Liver (tissue), 9 donors: ENCODE data around the gene GNAS-AS1. TPM values are rescaled to one million over a fixed set of nuclear protein-coding genes. Genes with fewer than 3 reads are reported as not detected.
"Not testable (repeated sequence)": the region's sequence is repeated elsewhere in the genome, so short reads cannot be mapped to it uniquely, and the experiment has no call there.

Source experiments
- DNase-seq: peaks from one replicate; pipeline ENCODE4 v3.0.0-alpha.2; 2017; ENCODE audit warnings: low spot score
- H3K27ac ChIP-seq, 2 donors: one replicate each; pipeline ENCODE4 v1.7.0; 2013; ENCODE audit warnings: inconsistent platforms in 2 of 2, low read length in 2 of 2, control low read depth in 1 of 2, low read depth in 1 of 2, mild to moderate bottlenecking in 1 of 2
- H3K27me3 ChIP-seq, 4 donors: one replicate each; pipeline versions ENCODE4 v1.6.1 to v1.7.0; 2013; ENCODE audit warnings: low read length in 3 of 4, inconsistent platforms in 1 of 4, mild to moderate bottlenecking in 1 of 4, moderate library complexity in 1 of 4; ENCODE audit not compliant: control insufficient read depth in 4 of 4, insufficient read depth in 4 of 4
- H3K36me3 ChIP-seq, 4 donors: one replicate each; pipeline versions ENCODE4 v1.6.1 to v1.7.0; 2013; ENCODE audit warnings: low read length in 3 of 4, mild to moderate bottlenecking in 3 of 4, low read depth in 1 of 4, moderate library complexity in 1 of 4; ENCODE audit not compliant: control insufficient read depth in 4 of 4, insufficient read depth in 3 of 4
- H3K4me1 ChIP-seq, 4 donors: one replicate each; pipeline versions ENCODE4 v1.6.1 to v1.7.0; 2013; ENCODE audit warnings: low read length in 3 of 4, mild to moderate bottlenecking in 3 of 4, moderate library complexity in 1 of 4; ENCODE audit not compliant: control insufficient read depth in 4 of 4, insufficient read depth in 4 of 4
- H3K4me3 ChIP-seq, 3 donors: one replicate each; pipeline versions ENCODE4 v1.6.1 to v1.7.0; 2013; ENCODE audit warnings: low read length in 3 of 3, control low read depth in 1 of 3, low read depth in 1 of 3, mild to moderate bottlenecking in 1 of 3
- H3K9ac ChIP-seq, 2 donors: one replicate each; pipeline ENCODE4 v1.7.0; 2013; ENCODE audit warnings: low read length in 2 of 2, mild to moderate bottlenecking in 2 of 2, moderate library complexity in 2 of 2, control low read depth in 1 of 2, low read depth in 1 of 2
- H3K9me3 ChIP-seq, 4 donors: one replicate each; pipeline versions ENCODE4 v1.6.1 to v1.7.0; 2013; ENCODE audit warnings: low read length in 3 of 4; ENCODE audit not compliant: control insufficient read depth in 4 of 4
- FOXA2 ChIP-seq: IDR thresholded peaks from 2 replicates; pipeline ENCODE4 v1.6.1; 2016; ENCODE audit warnings: antibody characterized with exemption
- GABPA ChIP-seq, 2 donors: IDR thresholded peaks in 1 of 2; conservative IDR thresholded peaks in 1 of 2; 2 replicates each; pipeline ENCODE4 v1.6.1; 2016; ENCODE audit warnings: antibody characterized with exemption in 2 of 2, mild to moderate bottlenecking in 1 of 2, moderate library complexity in 1 of 2
- HNF4A ChIP-seq, 2 donors: conservative IDR thresholded peaks; 2 replicates each; pipeline ENCODE4 v1.6.1; 2016; ENCODE audit warnings: antibody characterized with exemption in 2 of 2, mild to moderate bottlenecking in 2 of 2
- HNF4G ChIP-seq: IDR thresholded peaks from 2 replicates; pipeline ENCODE4 v1.6.1; 2016; ENCODE audit warnings: antibody characterized with exemption
- JUND ChIP-seq, 2 donors: IDR thresholded peaks; 2 replicates each; pipeline ENCODE4 v1.6.1; 2016; ENCODE audit warnings: antibody characterized with exemption in 2 of 2
- NR2F2 ChIP-seq: IDR thresholded peaks from 2 replicates; pipeline ENCODE4 v1.6.1; 2016; ENCODE audit warnings: antibody characterized with exemption
- RAD21 ChIP-seq, 2 donors: IDR thresholded peaks; 2 replicates each; pipeline ENCODE4 v1.6.1; 2016; ENCODE audit warnings: antibody characterized with exemption in 2 of 2, mild to moderate bottlenecking in 2 of 2
- RXRA ChIP-seq, 2 donors: IDR thresholded peaks; 2 replicates each; pipeline ENCODE4 v1.6.1; 2017 to 2018; ENCODE audit warnings: antibody characterized with exemption in 2 of 2, mild to moderate bottlenecking in 1 of 2
- SP1 ChIP-seq: IDR thresholded peaks from 2 replicates; pipeline ENCODE4 v1.6.1; 2018; ENCODE audit warnings: antibody characterized with exemption, mild to moderate bottlenecking
- TAF1 ChIP-seq: conservative IDR thresholded peaks from 2 replicates; pipeline ENCODE4 v1.6.1; 2016; ENCODE audit warnings: antibody characterized with exemption, mild to moderate bottlenecking
- YY1 ChIP-seq: IDR thresholded peaks from 2 replicates; pipeline ENCODE4 v1.6.1; 2016; ENCODE audit warnings: antibody characterized with exemption, mild to moderate bottlenecking
- WGBS: extraction: QIAGEN DNeasy Blood & Tissue Kit; methylation state at CpG from one replicate; pipeline ENCODE4 v1.1.7; 2013; 5-methylcytosine and 5-hydroxymethylcytosine counted together
- polyA plus RNA-seq, 2 donors: library from polyadenylated mRNA; stranded (reverse) in 1 of 2; unstranded in 1 of 2; fragments of 200-250 nt in 1 of 2; fragments of >200 nt in 1 of 2; fragmentation: Nextera tagmentation in 1 of 2; extraction: Ambion mirVana in 1 of 2; gene quantifications; one replicate each; pipeline versions ENCODE4 v1.2.1 to v1.2.3, GENCODE V29; 2013 to 2015
- total RNA-seq, 2 donors: library from RNA; depleted of rRNA; stranded (reverse); fragments of >200 nt; gene quantifications; one replicate each; pipeline ENCODE4 v1.2.3, GENCODE V29; 2014
- TF ChIP-seq, protein P1 (sequence below): IDR thresholded peaks from 2 replicates; pipeline ENCODE4 v1.6.1; 2016; ENCODE audit warnings: antibody characterized with exemption
- TF ChIP-seq, protein P2 (sequence below): IDR thresholded peaks from 2 replicates; pipeline ENCODE4 v1.6.1; 2016; ENCODE audit warnings: antibody characterized with exemption, mild to moderate bottlenecking
- TF ChIP-seq, protein P3 (sequence below): IDR thresholded peaks from 2 replicates; pipeline ENCODE4 v1.6.1; 2016; ENCODE audit warnings: antibody characterized with exemption
- TF ChIP-seq, protein P4 (sequence below): IDR thresholded peaks from 2 replicates; pipeline ENCODE4 v1.6.1; 2016; ENCODE audit warnings: antibody characterized with exemption
- donor health status: healthy.
- donor health status: healthy.
- donor health status: healthy.
- donor health status: healthy.
- donor health status: healthy.

Gene GNAS-AS1
- total and polyA plus RNA-seq, 4 donors: 0.08 to 0.42 (median 0.09) TPM; not detected in 1

DNA sequence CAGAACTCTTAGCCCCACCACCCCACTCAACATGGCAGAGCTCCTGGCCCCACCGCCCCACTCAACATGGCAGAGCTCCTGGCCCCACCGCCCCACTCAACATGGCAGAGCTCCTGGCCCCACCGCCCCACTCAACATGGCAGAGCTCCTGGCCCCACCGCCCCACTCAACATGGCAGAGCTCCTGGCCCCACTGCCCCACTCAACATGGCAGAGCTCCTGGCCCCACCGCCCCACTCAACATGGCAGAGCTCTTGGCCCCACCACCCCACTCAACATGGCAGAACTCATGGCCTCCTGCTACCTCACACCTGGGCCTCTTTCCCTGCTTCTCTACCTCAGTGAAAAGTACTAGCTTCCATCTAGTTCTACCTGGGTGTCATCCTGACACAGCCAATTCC is 21.9 kb downstream of the GNAS-AS1 start:
- H3K9ac ChIP-seq, H3K4me3 ChIP-seq, H3K9me3 ChIP-seq, H3K36me3 ChIP-seq, H3K27me3 ChIP-seq, H3K27ac ChIP-seq, DNase-seq, H3K4me1 ChIP-seq: not testable (repeated sequence)
- over 99% methylated on average over 5 of the region's 5 CpGs for WGBS

DNA sequence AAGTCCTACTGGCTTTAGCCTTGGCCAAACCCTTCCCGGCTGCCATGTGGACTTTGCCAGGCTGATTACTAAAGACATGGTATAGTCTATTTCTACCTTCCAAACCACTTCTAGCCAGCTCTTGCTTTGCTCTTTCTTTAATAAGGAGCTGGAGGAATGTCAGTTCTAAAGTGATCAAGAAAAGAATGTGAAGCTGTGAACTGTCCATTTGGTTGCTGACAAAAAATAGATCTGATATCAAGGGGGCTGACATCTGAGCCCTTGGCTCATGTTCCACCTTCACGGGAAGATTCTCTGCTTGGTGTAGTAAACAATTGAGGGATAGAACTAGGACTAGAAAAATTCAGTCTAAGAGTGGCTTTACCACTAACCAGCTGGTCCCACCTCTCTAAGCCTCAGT is 22.6 kb downstream of the GNAS-AS1 start:
- no peak overlapping the region for H3K4me3 ChIP-seq
- no peak overlapping the region for H3K27ac ChIP-seq
- H3K9ac ChIP-seq: no peak overlapping the region
- H3K4me1 ChIP-seq: no peaks in the 10 kb centered on the region
- no peaks in the 10 kb centered on the region for H3K36me3 ChIP-seq
- WGBS: 89% methylated on average over 2 of the region's 2 CpGs
- no peak for DNase-seq
- no peak for TF ChIP-seq RAD21 (IDR thresholded peaks at IDR 0.05)
- no peak for TF ChIP-seq HNF4G
- no peak for TF ChIP-seq TAF1
- TF ChIP-seq, protein P1, sequence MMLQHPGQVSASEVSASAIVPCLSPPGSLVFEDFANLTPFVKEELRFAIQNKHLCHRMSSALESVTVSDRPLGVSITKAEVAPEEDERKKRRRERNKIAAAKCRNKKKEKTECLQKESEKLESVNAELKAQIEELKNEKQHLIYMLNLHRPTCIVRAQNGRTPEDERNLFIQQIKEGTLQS: no peak
- no peak for TF ChIP-seq GABPA (IDR thresholded peaks at IDR 0.05 in 1 of 2, conservative IDR thresholded peaks at IDR 0.05 in 1 of 2)
- TF ChIP-seq JUND (IDR thresholded peaks at IDR 0.05): no peak
- TF ChIP-seq YY1: no peak
- TF ChIP-seq, protein P2, sequence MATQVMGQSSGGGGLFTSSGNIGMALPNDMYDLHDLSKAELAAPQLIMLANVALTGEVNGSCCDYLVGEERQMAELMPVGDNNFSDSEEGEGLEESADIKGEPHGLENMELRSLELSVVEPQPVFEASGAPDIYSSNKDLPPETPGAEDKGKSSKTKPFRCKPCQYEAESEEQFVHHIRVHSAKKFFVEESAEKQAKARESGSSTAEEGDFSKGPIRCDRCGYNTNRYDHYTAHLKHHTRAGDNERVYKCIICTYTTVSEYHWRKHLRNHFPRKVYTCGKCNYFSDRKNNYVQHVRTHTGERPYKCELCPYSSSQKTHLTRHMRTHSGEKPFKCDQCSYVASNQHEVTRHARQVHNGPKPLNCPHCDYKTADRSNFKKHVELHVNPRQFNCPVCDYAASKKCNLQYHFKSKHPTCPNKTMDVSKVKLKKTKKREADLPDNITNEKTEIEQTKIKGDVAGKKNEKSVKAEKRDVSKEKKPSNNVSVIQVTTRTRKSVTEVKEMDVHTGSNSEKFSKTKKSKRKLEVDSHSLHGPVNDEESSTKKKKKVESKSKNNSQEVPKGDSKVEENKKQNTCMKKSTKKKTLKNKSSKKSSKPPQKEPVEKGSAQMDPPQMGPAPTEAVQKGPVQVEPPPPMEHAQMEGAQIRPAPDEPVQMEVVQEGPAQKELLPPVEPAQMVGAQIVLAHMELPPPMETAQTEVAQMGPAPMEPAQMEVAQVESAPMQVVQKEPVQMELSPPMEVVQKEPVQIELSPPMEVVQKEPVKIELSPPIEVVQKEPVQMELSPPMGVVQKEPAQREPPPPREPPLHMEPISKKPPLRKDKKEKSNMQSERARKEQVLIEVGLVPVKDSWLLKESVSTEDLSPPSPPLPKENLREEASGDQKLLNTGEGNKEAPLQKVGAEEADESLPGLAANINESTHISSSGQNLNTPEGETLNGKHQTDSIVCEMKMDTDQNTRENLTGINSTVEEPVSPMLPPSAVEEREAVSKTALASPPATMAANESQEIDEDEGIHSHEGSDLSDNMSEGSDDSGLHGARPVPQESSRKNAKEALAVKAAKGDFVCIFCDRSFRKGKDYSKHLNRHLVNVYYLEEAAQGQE: no peak
- no peak for TF ChIP-seq HNF4A (conservative IDR thresholded peaks at IDR 0.05)
- TF ChIP-seq, protein P3, sequence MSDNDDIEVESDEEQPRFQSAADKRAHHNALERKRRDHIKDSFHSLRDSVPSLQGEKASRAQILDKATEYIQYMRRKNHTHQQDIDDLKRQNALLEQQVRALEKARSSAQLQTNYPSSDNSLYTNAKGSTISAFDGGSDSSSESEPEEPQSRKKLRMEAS: no peak
- TF ChIP-seq, protein P4, sequence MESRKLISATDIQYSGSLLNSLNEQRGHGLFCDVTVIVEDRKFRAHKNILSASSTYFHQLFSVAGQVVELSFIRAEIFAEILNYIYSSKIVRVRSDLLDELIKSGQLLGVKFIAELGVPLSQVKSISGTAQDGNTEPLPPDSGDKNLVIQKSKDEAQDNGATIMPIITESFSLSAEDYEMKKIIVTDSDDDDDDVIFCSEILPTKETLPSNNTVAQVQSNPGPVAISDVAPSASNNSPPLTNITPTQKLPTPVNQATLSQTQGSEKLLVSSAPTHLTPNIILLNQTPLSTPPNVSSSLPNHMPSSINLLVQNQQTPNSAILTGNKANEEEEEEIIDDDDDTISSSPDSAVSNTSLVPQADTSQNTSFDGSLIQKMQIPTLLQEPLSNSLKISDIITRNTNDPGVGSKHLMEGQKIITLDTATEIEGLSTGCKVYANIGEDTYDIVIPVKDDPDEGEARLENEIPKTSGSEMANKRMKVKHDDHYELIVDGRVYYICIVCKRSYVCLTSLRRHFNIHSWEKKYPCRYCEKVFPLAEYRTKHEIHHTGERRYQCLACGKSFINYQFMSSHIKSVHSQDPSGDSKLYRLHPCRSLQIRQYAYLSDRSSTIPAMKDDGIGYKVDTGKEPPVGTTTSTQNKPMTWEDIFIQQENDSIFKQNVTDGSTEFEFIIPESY: no peak
- no peak for TF ChIP-seq NR2F2
- TF ChIP-seq SP1: no peak
- TF ChIP-seq RXRA (IDR thresholded peaks at IDR 0.05): no peak
- H3K9me3 ChIP-seq: no peaks in the 10 kb centered on the region
- H3K27me3 ChIP-seq: no peaks in the 10 kb centered on the region

DNA sequence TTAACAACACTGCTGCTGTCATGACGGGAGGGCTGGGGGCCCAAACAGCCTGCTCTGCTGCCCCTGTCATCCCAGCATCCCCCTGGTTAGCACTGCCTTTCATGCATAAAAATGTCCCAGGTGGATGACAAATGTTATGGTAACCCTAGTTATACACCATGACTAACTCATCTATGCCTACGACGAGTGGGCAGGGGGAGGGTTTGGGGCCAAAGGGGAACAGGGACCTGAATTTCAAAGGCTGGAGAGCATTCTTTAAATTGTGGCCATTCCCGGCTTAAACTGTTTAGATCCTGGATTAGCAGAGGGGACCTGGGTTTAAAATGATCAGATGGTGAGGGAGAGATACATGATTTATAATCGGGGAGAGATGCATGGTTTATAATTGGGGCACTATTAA is 24.4 kb downstream of the GNAS-AS1 start:
- no peak for DNase-seq
- Histone ChIP-seq H3K4me3 (no peak overlapping the region), H3K9me3 (no peaks in the 10 kb centered on the region), H3K9ac (no peak overlapping the region), H3K36me3 (no peaks in the 10 kb centered on the region), H3K27me3 (no peaks in the 10 kb centered on the region), H3K4me1 (no peaks in the 10 kb centered on the region), H3K27ac (no peak overlapping the region)
- 86% methylated on average over 5 of the region's 5 CpGs for WGBS
- TF ChIP-seq RAD21 (IDR thresholded peaks at IDR 0.05) (no peak), FOXA2 (no peak), SP1 (no peak)
- TF ChIP-seq, protein P2: no peak
- TF ChIP-seq, protein P3: no peak
